DND-41 (cell line): ENCODE data around the gene CASD1.

Source experiments
- CTCF ChIP-seq: IDR thresholded peaks from 2 replicates; pipeline ENCODE4 v1.5.1; 2012; ENCODE audit warnings: borderline replicate concordance, low read length, moderate library complexity, mild to moderate bottlenecking; ENCODE audit not compliant: poor library complexity, severe bottlenecking; ENCODE audit errors: extremely low read depth
- EZH2 ChIP-seq: IDR thresholded peaks from 3 replicates; pipeline ENCODE4 v1.6.1; 2012; ENCODE audit warnings: borderline replicate concordance, low read depth, mild to moderate bottlenecking, moderate library complexity, low read length, inconsistent platforms; ENCODE audit not compliant: severe bottlenecking

GRCh38 chr7:94471604-94472003 is 38.0 kb upstream of the CASD1 start:
- TF ChIP-seq CTCF (no peak), EZH2 (no peak)
